Measurements from ENCODE around the gene ANTKMT.

The ANTKMT gene

DNA sequence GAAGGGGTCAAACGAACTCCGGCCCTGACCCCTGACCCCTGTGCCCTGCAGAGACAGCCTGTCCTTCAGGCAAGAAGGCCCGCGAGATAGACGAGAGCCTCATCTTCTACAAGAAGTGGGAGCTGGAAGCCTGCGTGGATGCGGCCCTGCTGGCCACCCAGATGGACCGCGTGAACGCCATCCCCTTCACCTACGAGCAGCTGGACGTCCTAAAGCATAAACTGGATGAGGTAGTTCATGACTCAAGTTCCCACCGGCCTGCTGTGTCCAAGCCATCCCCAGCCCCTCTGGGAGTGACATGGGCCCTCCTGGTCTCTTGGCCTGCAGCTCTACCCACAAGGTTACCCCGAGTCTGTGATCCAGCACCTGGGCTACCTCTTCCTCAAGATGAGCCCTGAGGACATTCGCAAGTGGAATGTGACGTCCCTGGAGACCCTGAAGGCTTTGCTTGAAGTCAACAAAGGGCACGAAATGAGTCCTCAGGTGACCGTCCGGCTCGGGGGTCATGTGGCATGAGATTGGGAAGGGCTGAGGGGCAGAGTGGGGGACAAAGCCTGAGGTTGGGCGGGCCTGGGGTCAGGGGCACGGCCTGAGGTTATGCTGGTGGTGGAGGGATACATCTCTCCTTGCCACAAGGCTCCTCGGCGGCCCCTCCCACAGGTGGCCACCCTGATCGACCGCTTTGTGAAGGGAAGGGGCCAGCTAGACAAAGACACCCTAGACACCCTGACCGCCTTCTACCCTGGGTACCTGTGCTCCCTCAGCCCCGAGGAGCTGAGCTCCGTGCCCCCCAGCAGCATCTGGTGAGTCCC is 45.3 kb downstream of the ANTKMT start:
- peak; percentile 17 for DNase-seq

DNA sequence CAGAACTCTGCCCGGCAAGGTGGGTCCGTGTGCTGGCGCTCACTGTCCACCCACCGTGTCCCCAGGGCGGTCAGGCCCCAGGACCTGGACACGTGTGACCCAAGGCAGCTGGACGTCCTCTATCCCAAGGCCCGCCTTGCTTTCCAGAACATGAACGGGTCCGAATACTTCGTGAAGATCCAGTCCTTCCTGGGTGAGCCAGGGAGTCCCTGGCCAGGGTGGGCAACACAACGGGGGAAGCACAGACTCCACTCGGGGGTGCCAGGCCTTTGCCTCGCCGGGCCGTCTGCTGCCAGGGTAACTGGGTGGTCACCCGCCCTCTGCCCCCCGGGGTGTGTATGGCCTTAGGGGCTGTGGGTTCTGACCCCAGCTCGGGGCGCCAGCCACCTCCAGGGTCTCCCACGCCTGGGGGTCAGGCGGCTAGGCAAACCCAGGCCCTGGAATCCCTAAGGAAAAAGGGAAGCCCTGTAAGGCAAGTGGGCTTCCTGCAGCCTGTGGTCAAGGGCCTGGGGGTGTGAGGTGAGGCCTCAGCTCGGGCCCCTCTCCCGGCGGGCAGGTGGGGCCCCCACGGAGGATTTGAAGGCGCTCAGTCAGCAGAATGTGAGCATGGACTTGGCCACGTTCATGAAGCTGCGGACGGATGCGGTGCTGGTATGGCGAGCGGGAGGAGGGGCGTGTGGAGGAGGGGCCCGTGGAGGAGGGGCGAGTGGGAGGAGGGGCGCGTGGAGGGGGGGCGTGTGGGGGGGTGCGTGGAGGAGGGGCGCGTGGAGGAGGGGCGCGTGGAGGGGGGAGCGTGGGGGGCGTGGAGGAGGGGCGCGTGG is 46.1 kb downstream of the ANTKMT start:
- peak; percentile 29 for DNase-seq

DNA sequence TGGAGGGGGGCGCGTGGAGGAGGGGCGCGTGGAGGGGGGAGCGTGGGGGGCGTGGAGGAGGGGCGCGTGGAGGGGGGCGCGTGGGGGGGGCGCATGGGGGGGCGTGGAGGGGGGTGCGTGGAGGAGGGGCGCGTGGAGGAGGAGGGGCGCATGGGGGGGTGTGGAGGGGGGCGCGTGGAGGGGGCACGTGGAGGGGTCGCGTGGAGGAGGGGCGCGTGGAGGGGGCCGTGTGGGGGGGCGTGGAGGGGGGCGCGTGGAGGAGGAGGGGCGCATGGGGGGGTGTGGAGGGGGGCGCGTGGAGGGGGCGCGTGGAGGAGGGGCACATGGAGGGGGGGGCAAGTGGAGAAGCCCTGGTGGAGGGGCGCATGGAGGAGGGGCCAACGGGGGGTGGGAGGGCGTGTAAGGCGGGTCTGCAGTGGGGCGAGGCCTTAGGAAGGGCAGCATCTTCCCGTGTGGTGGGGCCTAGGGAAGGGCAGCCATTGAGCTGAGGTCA is 46.8 kb downstream of the ANTKMT start:
- peak; percentile 27 for DNase-seq

DNA sequence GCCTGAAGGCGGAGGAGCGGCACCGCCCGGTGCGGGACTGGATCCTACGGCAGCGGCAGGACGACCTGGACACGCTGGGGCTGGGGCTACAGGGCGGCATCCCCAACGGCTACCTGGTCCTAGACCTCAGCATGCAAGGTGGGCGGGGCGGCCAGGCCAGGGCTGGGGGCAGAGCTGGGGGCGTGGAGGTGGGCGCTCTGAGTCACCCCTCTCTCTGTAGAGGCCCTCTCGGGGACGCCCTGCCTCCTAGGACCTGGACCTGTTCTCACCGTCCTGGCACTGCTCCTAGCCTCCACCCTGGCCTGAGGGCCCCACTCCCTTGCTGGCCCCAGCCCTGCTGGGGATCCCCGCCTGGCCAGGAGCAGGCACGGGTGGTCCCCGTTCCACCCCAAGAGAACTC is 47.5 kb downstream of the ANTKMT start:
- DNase-seq: peak; percentile 27

DNA sequence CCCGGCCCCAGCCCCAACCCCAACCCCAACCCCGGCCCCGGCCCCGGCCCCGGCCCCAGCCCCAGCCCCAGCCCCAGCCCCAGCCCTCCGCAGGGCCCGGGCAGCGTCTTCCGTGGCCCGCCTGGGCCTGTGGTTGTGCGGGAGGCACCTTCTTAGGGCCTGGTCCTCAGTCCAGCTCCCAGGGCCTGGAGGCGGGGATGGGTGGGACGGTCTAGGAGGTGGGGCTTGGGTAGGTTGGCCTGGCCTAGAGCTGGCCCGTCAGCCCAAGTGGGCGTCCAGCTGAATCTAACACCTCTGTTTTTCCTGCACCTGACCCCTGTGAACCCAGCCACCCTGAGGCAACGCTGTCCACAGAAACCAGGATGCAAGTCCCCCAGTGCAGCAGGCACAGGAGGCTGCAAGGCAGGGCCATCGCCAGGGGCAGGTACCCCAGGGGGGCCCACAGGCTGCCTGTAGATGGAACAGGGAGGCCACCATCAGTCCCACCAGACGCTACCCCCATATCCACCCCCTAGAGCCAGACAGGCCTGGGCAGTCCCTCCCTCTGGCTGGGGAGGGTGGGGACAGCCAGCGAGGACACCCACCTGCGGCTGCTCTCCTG is 48.3 kb downstream of the ANTKMT start:
- DNase-seq: peak; percentile 30

DNA sequence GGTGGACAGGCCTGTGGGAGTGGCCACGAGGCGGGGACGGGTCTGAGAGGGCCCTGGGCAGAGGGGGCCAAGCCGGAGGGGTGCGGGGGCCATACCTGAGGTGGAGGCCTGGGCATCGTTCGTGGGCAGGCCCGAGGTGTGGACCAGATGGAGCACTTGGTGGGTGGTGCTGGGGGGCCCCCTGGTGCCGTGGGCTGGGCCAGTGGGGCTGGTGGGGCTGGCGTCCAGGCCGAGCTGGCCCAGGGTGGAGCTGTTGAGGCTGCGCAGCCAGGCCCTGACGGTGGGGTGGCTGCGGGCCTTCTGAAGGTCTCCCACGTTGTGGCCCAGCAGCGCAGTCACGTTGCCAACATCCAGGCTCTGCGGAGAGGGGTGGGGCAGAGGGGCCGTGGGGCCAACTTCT is 49.0 kb downstream of the ANTKMT start:
- DNase-seq: peak; percentile 9

DNA sequence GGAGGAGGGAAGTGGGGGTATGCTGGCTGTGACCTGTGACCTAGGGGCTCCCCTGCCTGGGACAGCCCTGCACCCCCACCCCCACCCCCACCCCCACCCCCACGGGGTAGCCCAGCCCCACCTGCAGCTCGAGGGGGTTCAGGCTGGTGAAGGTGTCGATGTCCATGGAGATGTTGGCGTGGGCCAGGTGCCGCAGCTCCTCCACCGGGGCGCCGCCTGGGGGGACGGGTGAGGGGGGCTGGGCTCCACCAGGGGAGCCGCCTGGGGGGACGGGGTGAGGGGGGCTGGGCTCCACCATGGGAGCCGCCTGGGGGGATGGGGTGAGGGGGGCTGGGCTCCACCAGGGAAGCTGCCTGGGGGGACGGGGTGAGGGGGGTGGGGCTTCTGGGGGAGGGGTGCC is 49.5 kb downstream of the ANTKMT start:
- peak; percentile 19 for DNase-seq
